Liver (tissue), 9 donors: ENCODE measurements around the gene ERP27. TPM values are rescaled to one million over a fixed set of nuclear protein-coding genes. Genes with fewer than 3 reads are reported as not detected.

Source experiments
- DNase-seq: peaks from one replicate; pipeline ENCODE4 v3.0.0-alpha.2; 2017; ENCODE audit warnings: low spot score
- H3K27ac ChIP-seq, 2 donors: one replicate each; pipeline ENCODE4 v1.7.0; 2013; ENCODE audit warnings: inconsistent platforms in 2 of 2, low read length in 2 of 2, control low read depth in 1 of 2, low read depth in 1 of 2, mild to moderate bottlenecking in 1 of 2
- H3K27me3 ChIP-seq, 4 donors: one replicate each; pipeline versions ENCODE4 v1.6.1 to v1.7.0; 2013; ENCODE audit warnings: low read length in 3 of 4, inconsistent platforms in 1 of 4, mild to moderate bottlenecking in 1 of 4, moderate library complexity in 1 of 4; ENCODE audit not compliant: control insufficient read depth in 4 of 4, insufficient read depth in 4 of 4
- H3K36me3 ChIP-seq, 4 donors: one replicate each; pipeline versions ENCODE4 v1.6.1 to v1.7.0; 2013; ENCODE audit warnings: low read length in 3 of 4, mild to moderate bottlenecking in 3 of 4, low read depth in 1 of 4, moderate library complexity in 1 of 4; ENCODE audit not compliant: control insufficient read depth in 4 of 4, insufficient read depth in 3 of 4
- H3K4me1 ChIP-seq, 4 donors: one replicate each; pipeline versions ENCODE4 v1.6.1 to v1.7.0; 2013; ENCODE audit warnings: low read length in 3 of 4, mild to moderate bottlenecking in 3 of 4, moderate library complexity in 1 of 4; ENCODE audit not compliant: control insufficient read depth in 4 of 4, insufficient read depth in 4 of 4
- H3K4me3 ChIP-seq, 3 donors: one replicate each; pipeline versions ENCODE4 v1.6.1 to v1.7.0; 2013; ENCODE audit warnings: low read length in 3 of 3, control low read depth in 1 of 3, low read depth in 1 of 3, mild to moderate bottlenecking in 1 of 3
- H3K9ac ChIP-seq, 2 donors: one replicate each; pipeline ENCODE4 v1.7.0; 2013; ENCODE audit warnings: low read length in 2 of 2, mild to moderate bottlenecking in 2 of 2, moderate library complexity in 2 of 2, control low read depth in 1 of 2, low read depth in 1 of 2
- H3K9me3 ChIP-seq, 4 donors: one replicate each; pipeline versions ENCODE4 v1.6.1 to v1.7.0; 2013; ENCODE audit warnings: low read length in 3 of 4; ENCODE audit not compliant: control insufficient read depth in 4 of 4
- ATF3 ChIP-seq: IDR thresholded peaks from 2 replicates; pipeline ENCODE4 v1.6.1; 2016; ENCODE audit warnings: antibody characterized with exemption
- CTCF ChIP-seq: fragments of 150-350 bp; IDR thresholded peaks from 2 replicates; pipeline ENCODE4 v1.5.1; 2017; ENCODE audit warnings: improper control_type of control experiment, low read depth, low read length; ENCODE audit not compliant: missing input control
- NR2F2 ChIP-seq: IDR thresholded peaks from 2 replicates; pipeline ENCODE4 v1.6.1; 2016; ENCODE audit warnings: antibody characterized with exemption
- RAD21 ChIP-seq, 2 donors: IDR thresholded peaks; 2 replicates each; pipeline ENCODE4 v1.6.1; 2016; ENCODE audit warnings: antibody characterized with exemption in 2 of 2, mild to moderate bottlenecking in 2 of 2
- REST ChIP-seq: IDR thresholded peaks from 2 replicates; pipeline ENCODE4 v1.6.1; 2016; ENCODE audit warnings: antibody characterized with exemption, mild to moderate bottlenecking
- SP1 ChIP-seq: IDR thresholded peaks from 2 replicates; pipeline ENCODE4 v1.6.1; 2018; ENCODE audit warnings: antibody characterized with exemption, mild to moderate bottlenecking
- YY1 ChIP-seq: IDR thresholded peaks from 2 replicates; pipeline ENCODE4 v1.6.1; 2016; ENCODE audit warnings: antibody characterized with exemption, mild to moderate bottlenecking
- ZBTB33 ChIP-seq: IDR thresholded peaks from 2 replicates; pipeline ENCODE4 v1.6.1; 2016; ENCODE audit warnings: antibody characterized with exemption
- WGBS: extraction: QIAGEN DNeasy Blood & Tissue Kit; methylation state at CpG from one replicate; pipeline ENCODE4 v1.1.7; 2013; 5-methylcytosine and 5-hydroxymethylcytosine counted together
- polyA plus RNA-seq, 2 donors: library from polyadenylated mRNA; stranded (reverse) in 1 of 2; unstranded in 1 of 2; fragments of 200-250 nt in 1 of 2; fragments of >200 nt in 1 of 2; fragmentation: Nextera tagmentation in 1 of 2; extraction: Ambion mirVana in 1 of 2; gene quantifications; one replicate each; pipeline versions ENCODE4 v1.2.1 to v1.2.3, GENCODE V29; 2013 to 2015
- total RNA-seq, 2 donors: library from RNA; depleted of rRNA; stranded (reverse); fragments of >200 nt; gene quantifications; one replicate each; pipeline ENCODE4 v1.2.3, GENCODE V29; 2014
- donor health status: healthy.
- donor health status: healthy.
- donor health status: healthy.
- donor health status: healthy.
- donor health status: healthy.

Gene ERP27
- total and polyA plus RNA-seq, 4 donors, result 0.14 to 5.8 (median 0.51) TPM

- WGBS, result 58% methylated on average over 3 of the region's 3 CpGs
Observed at GRCh38 chr12:14968478-14968877, 30.1 kb upstream of the ERP27 start.

More at GRCh38 chr12:14968478-14968877, 30.1 kb upstream of the ERP27 start:
- no peaks in the 10 kb centered on the region for H3K27me3 ChIP-seq
- DNase-seq, result no peak
- no peak overlapping the region for H3K4me3 ChIP-seq
- TF ChIP-seq SP1, result no peak
- TF ChIP-seq RAD21 (IDR thresholded peaks at IDR 0.05), result no peak
- no peak for TF ChIP-seq ATF3
- no peak for TF ChIP-seq CTCF
- no peak for TF ChIP-seq YY1
- no peak for TF ChIP-seq ZBTB33
- no peak for TF ChIP-seq NR2F2
- TF ChIP-seq REST, result no peak
- no peak overlapping the region for H3K9ac ChIP-seq
- no peaks in the 10 kb centered on the region for H3K36me3 ChIP-seq
- H3K27ac ChIP-seq, result no peak overlapping the region
- H3K9me3 ChIP-seq, result no peaks in the 10 kb centered on the region
- no peaks in the 10 kb centered on the region for H3K4me1 ChIP-seq
